Measurements from ENCODE around the gene POLG2. TPM values are rescaled to one million over a fixed set of nuclear protein-coding genes. Genes with fewer than 3 reads are reported as not detected.
"Not testable (repeated sequence)": the region's sequence is repeated elsewhere in the genome, so short reads cannot be mapped to it uniquely, and the experiment has no call there.

Gene POLG2
- total and polyA plus RNA-seq, 10 of the 15 experiments (the other 5 are each of a cell fraction or from before 2014, with no cell fraction given) = 10.2 to 27.7 (median 22.2) TPM

GRCh38 chr17:64431534-64431933 lies 65.3 kb downstream of the POLG2 start:
- Histone ChIP-seq H3K4me3 (no peak overlapping the region), H3K27me3 (replicated peaks in 1 of 2; ENCODE audit: control insufficient read depth in 2 of 2, insufficient read depth in 2 of 2, low read length in 1 of 2) (no peaks in the 10 kb centered on the region), H4K20me1 (ENCODE audit: control insufficient read depth, insufficient read depth) (no peaks in the 10 kb centered on the region), H3K9me3 (replicated peaks; ENCODE audit: control insufficient read depth, insufficient read depth, low read length) (no peaks in the 10 kb centered on the region; the same call in 2 of the 3 replicates), H3K27ac (ENCODE audit: control insufficient read depth, insufficient read depth) (no peak overlapping the region), H2AFZ (ENCODE audit: control insufficient read depth, low read depth, low read length) (no peak overlapping the region), H3K36me3 (ENCODE audit: control insufficient read depth in 2 of 2, insufficient read depth in 2 of 2, low read length in 1 of 2) (no peaks in the 10 kb centered on the region), H3K79me2 (ENCODE audit: control insufficient read depth, insufficient read depth, low read length) (no peaks in the 10 kb centered on the region), H3K9ac (ENCODE audit: control insufficient read depth, insufficient read depth, low read length) (no peak overlapping the region), H3K4me2 (ENCODE audit: control insufficient read depth, insufficient read depth) (no peak overlapping the region), H3K4me1 (ENCODE audit: control insufficient read depth, insufficient read depth, low read length) (no peaks in the 10 kb centered on the region)
- no peak for ATAC-seq
- DNase-seq (ENCODE audit: low read depth, low spot score) = no peak
- TF ChIP-seq RELB (IDR thresholded peaks at IDR 0.05; ENCODE audit: low read depth) (no peak), CREB1 (IDR thresholded peaks at IDR 0.05; ENCODE audit: low read depth) (no peak), MTA2 (IDR thresholded peaks at IDR 0.05; ENCODE audit: low read depth) (no peak), CEBPB (IDR thresholded peaks at IDR 0.05; ENCODE audit: borderline replicate concordance in 1 of 2, low read depth in 2 of 2, low read length in 2 of 2) (no peak), BCLAF1 (IDR thresholded peaks at IDR 0.05) (no peak), FOXM1 (IDR thresholded peaks at IDR 0.05; ENCODE audit: low read depth, low read length) (no peak), NFXL1 (IDR thresholded peaks at IDR 0.05; ENCODE audit: borderline replicate concordance) (no peak)
- intact Hi-C loops (cut with micrococcal nuclease; ENCODE audit: unreplicated experiment) (no loop called here), in situ Hi-C loops (cut with MboI) (no loop called here)
- ChIA-PET POLR2A (no interaction called here), CTCF (interaction anchor here (3.1 kb wide), 1 partner anchor 11 kb away, joined by 17 read pairs; no protein-coding TSS in a partner anchor), SMC1A (ENCODE audit: uncharacterized antibody, unreplicated experiment) (interaction anchor here (0.9 to 3.5 kb wide), 2 partner anchors 11 to 131 kb away, joined by 3 to 30 read pairs; no protein-coding TSS in a partner anchor), RAD21 (ENCODE audit: unreplicated experiment) (no interaction called here)
- no TSS peak for BruUV-seq (replicated peaks)
- 71% methylated on average over 6 of the region's 6 CpGs for WGBS (ENCODE audit: insufficient coverage, insufficient replicate concordance, low lambda C conversion rate, missing lambda C conversion rate)
- FAIRE-seq = no peak

- DNase-seq (ENCODE audit: low read depth, low spot score); BruUV-seq (replicated peaks); H3K27ac ChIP-seq (ENCODE audit: control insufficient read depth, insufficient read depth); H3K36me3 ChIP-seq (ENCODE audit: control insufficient read depth in 2 of 2, insufficient read depth in 2 of 2, low read length in 1 of 2); H3K9me3 ChIP-seq (replicated peaks; ENCODE audit: control insufficient read depth, insufficient read depth, low read length); POLR2A ChIA-PET; H3K79me2 ChIP-seq (ENCODE audit: control insufficient read depth, insufficient read depth, low read length); H2AFZ ChIP-seq (ENCODE audit: control insufficient read depth, low read depth, low read length); H4K20me1 ChIP-seq (ENCODE audit: control insufficient read depth, insufficient read depth); H3K4me2 ChIP-seq (ENCODE audit: control insufficient read depth, insufficient read depth); H3K4me1 ChIP-seq (ENCODE audit: control insufficient read depth, insufficient read depth, low read length); FAIRE-seq; H3K4me3 ChIP-seq; in situ Hi-C loops (cut with MboI); H3K27me3 ChIP-seq (replicated peaks in 1 of 2; ENCODE audit: control insufficient read depth in 2 of 2, insufficient read depth in 2 of 2, low read length in 1 of 2); H3K9ac ChIP-seq (ENCODE audit: control insufficient read depth, insufficient read depth, low read length); ATAC-seq; intact Hi-C loops (cut with micrococcal nuclease; ENCODE audit: unreplicated experiment): not testable (repeated sequence)
- ChIA-PET SMC1A (ENCODE audit: uncharacterized antibody, unreplicated experiment) (interaction anchor here (0.6 to 3.5 kb wide), 2 partner anchors 10 kb away, joined by 3 to 30 read pairs; no protein-coding TSS in a partner anchor), CTCF (interaction anchor here (1.0 to 2.8 kb wide), 8 partner anchors 10 to 164 kb away, joined by 3 to 11 read pairs (median 4); no protein-coding TSS in a partner anchor), RAD21 (ENCODE audit: unreplicated experiment) (interaction anchor here (1.5 kb wide), 1 partner anchor 10 kb away, joined by 6 read pairs; no protein-coding TSS in a partner anchor)
- WGBS (ENCODE audit: insufficient coverage, insufficient replicate concordance, low lambda C conversion rate, missing lambda C conversion rate) = 0% methylated on average over 2 of the region's 2 CpGs
These were observed 66.8 kb downstream of the POLG2 start for GRCh38 chr17:64430036-64430435.

Data from GM12878 (cell line).